Caco-2 (cell line): Measurements from ENCODE around the gene GNG7. TPM values are rescaled to one million over a fixed set of nuclear protein-coding genes. Genes with fewer than 3 reads are reported as not detected.
"Not testable (repeated sequence)": the region's sequence is repeated elsewhere in the genome, so short reads cannot be mapped to it uniquely, and the experiment has no call there.

ENCODE experiments used
- BruUV-seq: library from RNA; stranded (reverse); fragments of 400-500 nt; replicated peaks from 2 replicates; lab custom pipeline; 2021; lab: Mats Ljungman, UMichigan
- CTCF ChIA-PET: fragments of 300-600 bp; sonication (Branson Sonifier 250); formaldehyde crosslinking; loops from one replicate; lab custom pipeline; 2022; ENCODE audit warnings: antibody characterized with exemption; lab: Charles Lee
- POLR2A ChIA-PET: fragments of 300-600 bp; sonication (Branson Sonifier 250); formaldehyde crosslinking; loops from one replicate; lab custom pipeline; 2022; ENCODE audit warnings: antibody characterized with exemption; lab: Charles Lee
- DNase-seq, 2 experiments: peaks; one replicate each; pipeline versions ENCODE4 v3.0.0 to v3.0.0-alpha.2; 2020 to 2022
- H3K27me3 ChIP-seq: replicated peaks from 2 replicates; pipeline ENCODE4 v1.6.0; 2011; ENCODE audit warnings: low read length; ENCODE audit not compliant: control insufficient read depth, insufficient read depth
- H3K36me3 ChIP-seq: 2 replicates; pipeline ENCODE4 v1.5.1; 2011; ENCODE audit warnings: low read length; ENCODE audit not compliant: control insufficient read depth, insufficient read depth
- H3K4me1 ChIP-seq: fragments of 250-450 bp; sonication (Bioruptor Pico); 2 replicates; pipeline ENCODE4 v1.5.1; 2020; ENCODE audit warnings: mild to moderate bottlenecking
- H3K4me3 ChIP-seq: 2 replicates; pipeline ENCODE4 v1.5.1; 2011; ENCODE audit warnings: low read depth, mild to moderate bottlenecking, control low read depth, low read length
- H3K9me3 ChIP-seq: fragments of 250-450 bp; sonication (Bioruptor Pico); 2 replicates; pipeline ENCODE4 v1.5.1; 2020; ENCODE audit warnings: mild to moderate bottlenecking, moderate library complexity
- H3K27ac Mint-ChIP-seq: one replicate; pipeline ENCODE4 v1.8.0; 2022; ENCODE audit warnings: mixed read lengths; ENCODE audit not compliant: unreplicated experiment
- H3K27me3 Mint-ChIP-seq: one replicate; pipeline ENCODE4 v1.8.0; 2022; ENCODE audit warnings: mixed read lengths; ENCODE audit not compliant: insufficient read depth, unreplicated experiment
- H3K36me3 Mint-ChIP-seq: one replicate; pipeline ENCODE4 v1.8.0; 2022; ENCODE audit warnings: mild to moderate bottlenecking, mixed read lengths; ENCODE audit not compliant: insufficient read depth, unreplicated experiment
- H3K4me1 Mint-ChIP-seq: one replicate; pipeline ENCODE4 v1.8.0; 2022; ENCODE audit warnings: low read depth, mixed read lengths; ENCODE audit not compliant: unreplicated experiment
- H3K4me3 Mint-ChIP-seq: one replicate; pipeline ENCODE4 v1.8.0; 2022; ENCODE audit warnings: mild to moderate bottlenecking, moderate library complexity, mixed read lengths; ENCODE audit not compliant: unreplicated experiment
- H3K9me3 Mint-ChIP-seq: one replicate; pipeline ENCODE4 v1.8.0; 2022; ENCODE audit warnings: mixed read lengths; ENCODE audit not compliant: unreplicated experiment
- intact Hi-C: fragments of 100-400 bp; cut with micrococcal nuclease; formaldehyde crosslinking; loops from one replicate; pipeline ENCODE4 v1.10.0; 2022; ENCODE audit not compliant: unreplicated experiment
- total RNA-seq: library from RNA; stranded (reverse); gene quantifications from 2 replicates; pipeline ENCODE4 v1.2.3, GENCODE V29; 2022
- TF ChIP-seq, protein P1 (sequence below), 2 experiments: fragments of 200-600 bp in 1 of 2; IDR thresholded peaks; 1 replicate in 1 of 2; 2 replicates in 1 of 2; pipeline versions ENCODE4 v1.5.1 to v1.8.0; 2011 to 2022; ENCODE audit warnings: antibody characterized with exemption in 1 of 2, control low read depth in 1 of 2, inconsistent platforms in 1 of 2, low read depth in 1 of 2, low read length in 1 of 2, mild to moderate bottlenecking in 1 of 2, moderate library complexity in 1 of 2; ENCODE audit not compliant: insufficient read depth in 1 of 2, severe bottlenecking in 1 of 2, unreplicated experiment in 1 of 2

Gene GNG7
- total RNA-seq, 1 experiment from 2014 or later: 0.43 TPM

DNA sequence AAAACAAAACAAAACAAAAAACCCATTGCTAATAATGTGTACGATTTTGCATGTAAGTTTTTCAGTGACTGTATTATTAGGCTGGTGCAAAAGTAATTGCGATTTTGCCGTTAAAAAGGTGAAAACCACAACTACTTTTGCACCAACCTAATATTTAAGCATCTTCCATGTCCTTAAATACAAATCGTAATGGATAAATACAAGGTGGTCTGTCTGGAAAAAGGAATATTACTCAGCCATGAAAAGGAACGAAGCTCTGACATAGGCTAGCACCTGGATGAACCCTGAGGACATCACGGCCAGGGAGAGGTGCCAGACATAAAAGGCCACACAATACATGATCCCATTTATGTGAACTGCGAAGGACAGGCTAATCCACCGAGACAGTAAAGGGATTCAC lies 193.4 kb downstream of the GNG7 start:
- no peaks in the 10 kb centered on the region for H3K9me3 Mint-ChIP-seq
- intact Hi-C loops: no loop called here
- no peak overlapping the region for H3K4me3 ChIP-seq
- H3K36me3 ChIP-seq: no peaks in the 10 kb centered on the region
- H3K27ac Mint-ChIP-seq: no peak overlapping the region
- H3K36me3 Mint-ChIP-seq: no peaks in the 10 kb centered on the region
- peaks cover under 1% of the 10 kb centered on the region; the same call in 1 of the 2 replicates for H3K4me1 ChIP-seq
- CTCF ChIA-PET: no interaction called here
- POLR2A ChIA-PET: no interaction called here
- TF ChIP-seq, protein P1, sequence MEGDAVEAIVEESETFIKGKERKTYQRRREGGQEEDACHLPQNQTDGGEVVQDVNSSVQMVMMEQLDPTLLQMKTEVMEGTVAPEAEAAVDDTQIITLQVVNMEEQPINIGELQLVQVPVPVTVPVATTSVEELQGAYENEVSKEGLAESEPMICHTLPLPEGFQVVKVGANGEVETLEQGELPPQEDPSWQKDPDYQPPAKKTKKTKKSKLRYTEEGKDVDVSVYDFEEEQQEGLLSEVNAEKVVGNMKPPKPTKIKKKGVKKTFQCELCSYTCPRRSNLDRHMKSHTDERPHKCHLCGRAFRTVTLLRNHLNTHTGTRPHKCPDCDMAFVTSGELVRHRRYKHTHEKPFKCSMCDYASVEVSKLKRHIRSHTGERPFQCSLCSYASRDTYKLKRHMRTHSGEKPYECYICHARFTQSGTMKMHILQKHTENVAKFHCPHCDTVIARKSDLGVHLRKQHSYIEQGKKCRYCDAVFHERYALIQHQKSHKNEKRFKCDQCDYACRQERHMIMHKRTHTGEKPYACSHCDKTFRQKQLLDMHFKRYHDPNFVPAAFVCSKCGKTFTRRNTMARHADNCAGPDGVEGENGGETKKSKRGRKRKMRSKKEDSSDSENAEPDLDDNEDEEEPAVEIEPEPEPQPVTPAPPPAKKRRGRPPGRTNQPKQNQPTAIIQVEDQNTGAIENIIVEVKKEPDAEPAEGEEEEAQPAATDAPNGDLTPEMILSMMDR (IDR thresholded peaks at IDR 0.05; ENCODE audit: insufficient read depth in 1 of 2, low read depth in 1 of 2, low read length in 1 of 2, severe bottlenecking in 1 of 2, unreplicated experiment in 1 of 2): no peak
- no peaks in the 10 kb centered on the region for H3K9me3 ChIP-seq
- H3K4me1 Mint-ChIP-seq: no peaks in the 10 kb centered on the region
- BruUV-seq: no TSS peak
- no peak for DNase-seq
- no peak overlapping the region for H3K4me3 Mint-ChIP-seq
- H3K27me3 ChIP-seq: no peaks in the 10 kb centered on the region
- no peaks in the 10 kb centered on the region for H3K27me3 Mint-ChIP-seq

DNA sequence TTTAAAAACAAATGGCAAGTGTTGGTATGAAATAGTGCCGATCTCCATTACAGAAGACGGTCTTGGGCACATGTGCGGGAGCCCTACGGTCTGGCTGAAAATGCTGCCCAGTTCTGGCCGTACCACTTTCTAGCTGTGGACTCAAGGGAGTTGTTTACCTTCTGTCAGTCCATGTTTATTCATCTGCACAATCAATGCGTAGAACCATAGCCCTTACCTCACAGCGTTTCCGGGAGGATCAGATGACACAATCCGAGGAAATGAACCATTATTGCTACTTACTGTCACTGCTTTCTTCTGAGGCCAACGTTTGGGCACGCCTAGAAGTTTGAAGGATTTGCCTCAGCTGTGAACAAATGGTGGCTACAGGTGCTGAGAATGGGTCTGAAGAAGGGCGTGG lies 195.4 kb downstream of the GNG7 start:
- TF ChIP-seq, protein P1 (IDR thresholded peaks at IDR 0.05; ENCODE audit: insufficient read depth in 1 of 2, low read depth in 1 of 2, low read length in 1 of 2, severe bottlenecking in 1 of 2, unreplicated experiment in 1 of 2): no peak
- Mint-ChIP-seq H3K27ac (no peak overlapping the region), H3K36me3 (no peaks in the 10 kb centered on the region), H3K9me3 (no peaks in the 10 kb centered on the region), H3K27me3 (no peaks in the 10 kb centered on the region), H3K4me3 (no peak overlapping the region), H3K4me1 (no peaks in the 10 kb centered on the region)
- Histone ChIP-seq H3K4me1 (peaks cover 9% of the 10 kb centered on the region; the same call in 1 of the 2 replicates), H3K36me3 (no peaks in the 10 kb centered on the region), H3K4me3 (no peak overlapping the region), H3K27me3 (no peaks in the 10 kb centered on the region), H3K9me3 (no peaks in the 10 kb centered on the region)
- ChIA-PET POLR2A (interaction anchor here (0.6 to 1.2 kb wide), 3 partner anchors 31 to 904 kb away, joined by 4 to 9 read pairs (median 4); partner anchors contain the start of gene GADD45B), CTCF (no interaction called here)
- intact Hi-C loops: no loop called here
- DNase-seq: peak in 1 of 2 experiments; percentile 33
- BruUV-seq: no TSS peak

DNA sequence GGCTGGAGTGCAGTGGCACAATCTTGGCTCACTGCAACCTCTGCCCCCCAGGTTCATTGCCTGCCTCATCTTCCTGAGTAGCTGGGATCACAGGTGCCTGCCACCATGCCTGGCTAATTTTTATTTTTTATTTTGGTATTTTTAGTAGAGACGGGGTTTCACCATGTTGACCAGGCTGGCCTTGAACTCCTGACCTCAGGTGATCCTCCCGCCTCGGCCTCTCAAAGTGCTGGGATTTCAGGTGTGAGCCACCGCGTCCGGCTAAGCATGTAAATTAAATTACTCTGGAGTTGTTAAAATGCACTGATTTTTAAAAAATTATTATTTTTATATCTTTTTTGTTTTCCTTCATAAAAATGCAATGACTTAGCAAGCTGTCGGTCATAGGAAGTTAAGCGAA lies 195.8 kb downstream of the GNG7 start:
- POLR2A ChIA-PET: interaction anchor here (0.6 to 1.2 kb wide), 3 partner anchors 30 to 905 kb away, joined by 4 to 9 read pairs (median 4); partner anchors contain the start of gene GADD45B
- BruUV-seq, H3K36me3 Mint-ChIP-seq, H3K27ac Mint-ChIP-seq, DNase-seq, H3K36me3 ChIP-seq, H3K9me3 Mint-ChIP-seq, H3K4me1 ChIP-seq, H3K27me3 ChIP-seq, CTCF ChIA-PET, intact Hi-C loops, H3K4me3 Mint-ChIP-seq, H3K9me3 ChIP-seq, H3K4me3 ChIP-seq, H3K27me3 Mint-ChIP-seq, H3K4me1 Mint-ChIP-seq: not testable (repeated sequence)
